IPS-18a (cell line): ENCODE measurements around the gene PIF1.

ENCODE experiments used
- H3K27ac ChIP-seq: one replicate; pipeline ENCODE4 v1.5.1; 2013; ENCODE audit warnings: low read length
- H3K27me3 ChIP-seq: one replicate; pipeline ENCODE4 v1.6.1; 2013; ENCODE audit warnings: mild to moderate bottlenecking, low read length; ENCODE audit not compliant: control insufficient read depth, insufficient read depth
- H3K36me3 ChIP-seq: one replicate; pipeline ENCODE4 v1.6.1; 2013; ENCODE audit warnings: low read depth, low read length; ENCODE audit not compliant: control insufficient read depth
- H3K4me1 ChIP-seq: one replicate; pipeline ENCODE4 v1.6.1; 2013; ENCODE audit warnings: low read depth, low read length; ENCODE audit not compliant: control insufficient read depth
- H3K4me3 ChIP-seq: one replicate; pipeline ENCODE4 v1.5.1; 2013; ENCODE audit warnings: low read length
- H3K9ac ChIP-seq: one replicate; pipeline ENCODE4 v1.6.1; 2013; ENCODE audit warnings: mild to moderate bottlenecking, low read length, moderate library complexity
- H3K9me3 ChIP-seq: one replicate; pipeline ENCODE4 v1.6.1; 2013; ENCODE audit warnings: low read depth, low read length; ENCODE audit not compliant: control insufficient read depth

PIF1 gene

DNA sequence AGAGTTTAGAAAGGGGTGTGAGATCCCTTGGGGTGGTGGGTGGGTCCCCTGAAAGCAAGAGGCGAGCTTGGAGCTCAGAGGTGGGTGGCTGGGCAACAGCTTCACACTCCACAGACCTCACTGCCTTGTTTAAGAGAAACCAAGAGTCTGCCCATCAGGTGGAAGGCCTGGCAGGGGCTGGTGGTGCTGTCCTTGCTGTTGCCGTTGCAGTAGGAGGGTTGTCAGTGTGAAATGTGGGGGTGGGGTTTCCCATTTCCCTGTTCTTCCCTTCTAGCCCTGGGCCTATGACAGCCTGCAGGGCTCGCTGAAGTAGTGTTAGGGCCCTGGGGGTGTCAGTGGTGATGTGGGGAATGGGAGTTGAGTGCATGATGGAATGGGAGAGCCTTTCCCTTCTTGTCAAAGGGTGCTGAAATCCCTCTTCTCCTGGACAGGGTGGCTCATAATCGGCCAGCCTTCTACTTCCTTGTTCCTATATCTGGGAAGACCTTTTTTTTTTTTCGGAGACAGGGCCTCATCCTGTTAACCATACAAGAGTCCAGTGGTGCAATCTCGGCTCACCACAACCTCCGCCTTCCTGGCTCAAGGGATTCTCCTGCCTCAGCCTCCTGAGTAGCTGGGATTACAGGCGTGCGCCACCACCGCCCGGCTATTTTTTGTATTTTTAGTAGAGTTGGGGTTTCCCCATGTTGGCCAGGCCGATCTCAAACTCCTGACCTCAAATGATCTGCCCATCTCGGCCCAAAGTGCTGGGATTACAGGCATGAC, 20.6 kb upstream of the PIF1 start:
- H3K27me3 ChIP-seq, result no peaks in the 10 kb centered on the region
- no peaks in the 10 kb centered on the region for H3K9me3 ChIP-seq
- peaks cover 20% of the 10 kb centered on the region for H3K4me1 ChIP-seq
- H3K9ac ChIP-seq, result no peak overlapping the region
- H3K4me3 ChIP-seq, result no peak overlapping the region
- H3K36me3 ChIP-seq, result peaks cover 13% of the 10 kb centered on the region
- no peak overlapping the region for H3K27ac ChIP-seq

DNA sequence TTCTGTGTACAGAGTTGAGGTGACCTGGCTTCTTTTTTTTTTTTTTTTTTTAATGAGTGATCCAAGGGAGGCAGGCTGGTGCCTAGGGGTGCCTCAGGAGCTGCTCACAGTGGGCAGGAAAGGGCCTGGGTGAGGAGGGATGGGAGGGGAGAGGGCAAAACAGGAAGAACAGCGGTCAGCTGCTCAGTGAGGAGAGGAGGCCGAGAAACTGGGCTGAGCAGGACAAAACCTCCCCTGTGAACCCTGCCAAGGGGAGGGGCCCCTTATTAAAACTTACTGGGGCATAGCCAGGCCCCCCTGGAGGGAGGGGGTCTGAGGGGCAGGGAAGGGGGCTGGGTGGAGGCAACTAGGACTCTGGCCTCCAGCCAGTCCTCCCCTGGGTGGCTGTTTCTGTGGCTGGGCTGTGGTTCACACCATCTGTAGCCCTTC, 19.8 kb upstream of the PIF1 start:
- Histone ChIP-seq H3K27me3 (no peaks in the 10 kb centered on the region), H3K4me3 (no peak overlapping the region), H3K4me1 (peaks cover 14% of the 10 kb centered on the region), H3K36me3 (peaks cover 7% of the 10 kb centered on the region), H3K9me3 (no peaks in the 10 kb centered on the region), H3K27ac (no peak overlapping the region), H3K9ac (no peak overlapping the region)

DNA sequence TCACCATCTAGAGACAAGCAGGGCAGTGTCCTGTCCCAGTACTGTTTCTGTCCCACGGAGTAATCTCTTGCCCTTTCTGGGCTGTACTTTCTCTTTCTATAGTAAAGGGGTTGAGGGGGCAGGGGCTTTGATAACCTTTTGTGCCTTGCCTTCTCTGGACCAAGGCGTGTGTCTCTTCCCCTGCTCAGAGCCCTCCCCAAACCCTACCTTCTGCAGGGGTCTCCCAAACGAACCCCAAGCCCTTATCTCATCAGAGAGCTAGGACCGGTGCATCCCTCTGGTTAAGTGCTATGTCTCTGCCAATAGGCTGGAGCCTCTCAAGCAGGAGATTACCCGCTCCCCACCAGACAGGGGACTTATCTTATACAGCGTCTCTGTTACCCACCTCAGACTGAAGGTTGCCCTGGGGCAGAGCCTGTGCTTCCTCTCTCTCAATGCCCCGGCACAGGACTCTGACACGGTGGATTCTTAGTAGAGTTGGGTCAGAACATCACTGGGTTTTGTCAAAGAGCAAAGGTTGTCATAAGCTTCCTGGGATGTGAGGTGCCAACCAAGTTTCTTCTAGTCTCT, 19.2 kb upstream of the PIF1 start:
- Histone ChIP-seq H3K9ac (no peak overlapping the region), H3K4me1 (peaks cover 14% of the 10 kb centered on the region), H3K4me3 (no peak overlapping the region), H3K27ac (no peak overlapping the region), H3K9me3 (no peaks in the 10 kb centered on the region), H3K36me3 (peaks cover 4% of the 10 kb centered on the region), H3K27me3 (no peaks in the 10 kb centered on the region)

DNA sequence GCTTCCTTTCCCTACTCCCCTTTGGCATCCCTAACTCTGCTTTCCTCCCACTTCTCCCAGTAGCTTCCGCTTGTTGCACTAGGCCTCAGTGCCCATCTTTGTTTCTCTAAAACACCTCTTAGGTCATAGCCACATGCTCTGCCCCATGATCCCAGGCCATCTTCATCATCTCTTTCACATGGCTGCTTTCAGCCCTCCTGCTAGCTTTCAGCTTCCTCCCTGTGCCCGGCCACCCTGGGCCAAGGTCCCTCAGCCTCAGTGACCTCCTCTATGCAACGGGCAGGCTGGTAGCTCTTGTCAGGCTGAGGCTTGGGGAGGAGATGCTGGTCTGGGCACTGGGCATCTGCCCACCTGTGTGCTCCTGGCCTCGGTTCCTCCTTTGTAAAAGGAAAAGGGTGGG, 18.5 kb upstream of the PIF1 start:
- H3K9me3 ChIP-seq, result no peaks in the 10 kb centered on the region
- H3K36me3 ChIP-seq, result peaks cover 4% of the 10 kb centered on the region
- H3K27ac ChIP-seq, result no peak overlapping the region
- H3K27me3 ChIP-seq, result no peaks in the 10 kb centered on the region
- no peak overlapping the region for H3K9ac ChIP-seq
- H3K4me1 ChIP-seq, result peaks cover 14% of the 10 kb centered on the region
- no peak overlapping the region for H3K4me3 ChIP-seq

DNA sequence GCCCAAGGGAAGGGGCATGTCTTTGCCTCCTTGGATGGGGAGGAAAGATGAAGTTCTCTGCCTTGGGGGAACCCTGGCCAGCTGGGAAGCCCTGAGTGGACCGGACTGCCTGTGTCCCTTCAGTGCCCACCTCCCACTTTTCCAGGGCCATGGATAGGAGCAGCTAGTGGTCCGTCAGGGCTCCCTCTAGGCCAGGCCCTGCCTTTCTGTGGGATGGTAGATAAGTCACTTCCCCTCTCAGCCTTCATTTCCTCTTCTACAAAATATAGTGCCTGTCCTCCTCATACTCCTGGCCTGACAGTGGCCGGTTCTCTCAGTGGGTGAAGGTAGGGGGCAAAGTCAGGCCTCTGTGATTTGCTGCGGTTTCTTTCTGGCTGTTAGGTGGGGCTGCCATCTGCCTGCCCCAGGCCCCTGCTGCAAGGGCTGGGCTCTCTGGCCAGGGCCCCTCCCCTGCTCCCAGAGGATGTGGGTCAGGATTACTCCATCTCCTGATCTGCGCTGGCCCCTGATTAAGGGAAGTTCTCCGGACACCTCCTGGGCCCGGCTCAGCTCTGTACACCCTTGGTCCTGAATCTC, 17.6 kb upstream of the PIF1 start:
- no peaks in the 10 kb centered on the region for H3K27me3 ChIP-seq
- peaks cover 14% of the 10 kb centered on the region for H3K4me1 ChIP-seq
- peak overlapping the region; percentile 88 for H3K4me3 ChIP-seq
- H3K9ac ChIP-seq, result no peak overlapping the region
- no peak overlapping the region for H3K27ac ChIP-seq
- H3K36me3 ChIP-seq, result no peaks in the 10 kb centered on the region
- H3K9me3 ChIP-seq, result no peaks in the 10 kb centered on the region

DNA sequence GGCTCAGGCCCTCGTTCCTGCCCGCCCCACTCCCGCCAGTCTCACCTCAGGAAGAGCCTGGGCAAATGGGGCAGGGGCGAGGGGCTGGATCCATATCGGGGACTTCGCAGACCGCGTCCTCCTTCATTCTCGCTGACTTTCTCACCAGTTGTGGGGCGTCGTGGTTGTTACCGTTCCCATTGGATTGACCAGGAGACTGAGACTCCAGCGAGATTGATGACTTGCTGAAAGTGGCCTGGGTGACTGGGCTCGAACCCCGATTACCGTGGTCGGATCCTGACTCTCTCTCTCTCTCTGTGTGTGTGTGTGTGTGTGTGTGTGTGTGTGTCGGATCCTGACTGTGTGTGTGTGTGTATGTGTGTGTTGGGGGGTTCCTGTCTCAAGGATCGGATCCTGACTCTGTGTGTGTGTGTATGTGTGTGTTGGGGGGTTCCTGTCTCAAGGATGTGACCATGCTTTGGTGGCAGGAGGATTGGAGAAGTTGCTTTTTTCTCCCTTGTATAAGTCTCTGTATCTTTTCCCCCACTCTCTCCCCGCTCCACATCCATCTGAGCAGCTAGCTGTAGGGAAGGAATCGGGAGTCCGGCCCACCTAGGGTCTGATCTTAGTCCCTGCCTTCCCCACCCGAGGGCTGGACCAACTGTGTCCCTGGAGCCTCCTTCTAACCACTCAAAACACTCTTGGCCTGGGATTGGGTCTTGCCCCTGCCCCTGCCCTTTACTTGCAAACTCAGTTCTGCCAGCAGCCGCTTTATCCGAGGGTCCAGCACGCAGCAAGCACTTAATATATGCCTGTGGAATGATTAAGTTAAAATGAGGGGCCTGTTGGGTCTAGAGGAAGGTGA, 16.9 kb upstream of the PIF1 start:
- peaks cover 14% of the 10 kb centered on the region for H3K4me1 ChIP-seq
- peak overlapping the region; percentile 66 for H3K9ac ChIP-seq
- H3K4me3 ChIP-seq, result peak overlapping the region; percentile 88
- H3K9me3 ChIP-seq, result no peaks in the 10 kb centered on the region
- H3K36me3 ChIP-seq, result no peaks in the 10 kb centered on the region
- no peak overlapping the region for H3K27ac ChIP-seq
- H3K27me3 ChIP-seq, result no peaks in the 10 kb centered on the region

DNA sequence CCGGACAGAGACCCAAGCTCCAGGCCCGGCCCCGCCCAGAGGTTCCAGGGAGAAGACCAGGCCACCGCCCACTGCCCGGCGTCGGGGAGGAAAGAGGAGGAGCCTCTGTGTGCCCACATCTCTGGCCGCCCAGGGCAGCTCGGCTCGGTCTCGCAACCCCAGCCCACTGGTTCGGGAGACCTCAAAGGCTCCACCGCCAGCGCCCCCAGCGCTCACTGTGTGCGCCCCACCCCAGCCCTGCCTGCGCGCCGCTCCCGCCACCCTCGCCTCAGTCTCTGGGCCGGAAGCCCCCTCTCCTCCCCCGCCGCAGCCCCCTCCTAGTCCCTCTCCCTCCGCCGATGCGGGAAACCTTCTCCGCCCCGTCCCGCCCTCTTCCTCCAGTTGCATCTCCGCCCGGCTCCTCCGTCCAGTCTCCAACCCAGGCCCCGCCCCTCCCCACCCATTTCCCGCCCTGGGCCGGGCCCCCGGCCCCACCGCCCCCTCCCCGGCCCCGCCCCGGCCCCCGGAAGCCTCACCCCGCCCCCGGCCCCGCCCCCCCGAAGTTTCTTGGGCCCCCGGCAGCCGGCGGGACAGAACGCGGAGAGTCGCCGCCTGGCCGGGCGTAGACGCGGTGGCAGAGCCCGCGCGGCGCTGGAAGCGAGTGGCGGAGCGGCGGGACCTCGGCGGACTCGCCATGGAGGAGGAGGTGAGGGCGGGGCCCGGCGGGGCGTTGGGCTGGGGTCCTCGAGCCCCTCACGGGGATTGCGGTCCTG, 16.1 kb upstream of the PIF1 start, which contains the start of gene PLEKHO2:
Gene PLEKHO2, plus strand, starts transcription at position 572 of the 752 bp plus-strand sequence. Its CDS starts 102 bp downstream, at position 674.
- Histone ChIP-seq H3K27ac (no peak within 1 kb of the TSS), H3K9ac (peak within 1 kb of the TSS; percentile 66), H3K27me3 (no peaks in the 10 kb centered on the region)

DNA sequence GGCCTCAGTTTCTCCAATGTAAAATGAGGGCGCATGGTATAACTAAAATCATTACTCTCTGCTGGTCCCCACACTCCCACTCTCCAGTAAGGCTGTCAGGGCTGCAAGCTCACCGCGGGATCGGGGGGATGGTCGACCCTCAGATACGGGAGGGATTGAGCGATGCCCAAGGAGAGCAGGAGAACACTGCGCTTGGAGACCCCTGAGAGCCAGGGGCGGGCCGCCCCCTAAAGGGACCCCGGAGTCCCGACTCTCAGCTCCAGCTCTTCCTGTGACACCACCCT, 15.6 kb upstream of the PIF1 start:
- H3K27me3 ChIP-seq, result no peaks in the 10 kb centered on the region
- H3K4me3 ChIP-seq, result peak overlapping the region; percentile 73
- H3K27ac ChIP-seq, result no peak overlapping the region
- peak overlapping the region; percentile 42 for H3K9ac ChIP-seq
- H3K36me3 ChIP-seq, result no peaks in the 10 kb centered on the region
- H3K9me3 ChIP-seq, result no peaks in the 10 kb centered on the region
- H3K4me1 ChIP-seq, result peaks cover 18% of the 10 kb centered on the region

More for the DNA sequence above, 16.1 kb upstream of the PIF1 start, which contains the start of gene PLEKHO2:
- Histone ChIP-seq H3K9me3 (no peaks in the 10 kb centered on the region), H3K4me3 (peak within 1 kb of the TSS; percentile 88), H3K36me3 (no peaks in the 10 kb centered on the region), H3K4me1 (peaks cover 14% of the 10 kb centered on the region)

DNA sequence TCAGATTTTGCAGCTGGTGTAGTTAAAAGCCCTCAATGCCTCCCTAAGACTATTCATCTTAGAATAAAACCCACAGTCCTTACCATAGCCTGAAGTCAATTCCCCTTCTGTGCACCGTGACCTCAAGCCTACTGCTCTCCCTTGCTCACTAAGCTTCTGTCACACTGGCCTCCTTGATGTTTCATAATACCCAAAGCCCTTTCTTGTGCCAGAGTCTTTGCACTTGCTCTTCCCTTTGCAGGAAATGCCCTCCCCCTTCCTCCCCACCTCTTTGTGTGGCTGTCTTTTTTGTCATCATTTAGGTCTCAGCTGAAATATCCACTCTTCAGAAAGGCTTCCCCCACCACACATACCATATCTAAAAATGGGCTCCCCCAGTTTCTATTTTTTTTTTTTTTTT, 12.1 kb upstream of the PIF1 start:
- H3K27ac ChIP-seq, result no peak overlapping the region
- H3K4me3 ChIP-seq, result no peak overlapping the region
- H3K36me3 ChIP-seq, result no peaks in the 10 kb centered on the region
- H3K4me1 ChIP-seq, result peaks cover 6% of the 10 kb centered on the region
- H3K27me3 ChIP-seq, result no peaks in the 10 kb centered on the region
- no peaks in the 10 kb centered on the region for H3K9me3 ChIP-seq
- H3K9ac ChIP-seq, result no peak overlapping the region

DNA sequence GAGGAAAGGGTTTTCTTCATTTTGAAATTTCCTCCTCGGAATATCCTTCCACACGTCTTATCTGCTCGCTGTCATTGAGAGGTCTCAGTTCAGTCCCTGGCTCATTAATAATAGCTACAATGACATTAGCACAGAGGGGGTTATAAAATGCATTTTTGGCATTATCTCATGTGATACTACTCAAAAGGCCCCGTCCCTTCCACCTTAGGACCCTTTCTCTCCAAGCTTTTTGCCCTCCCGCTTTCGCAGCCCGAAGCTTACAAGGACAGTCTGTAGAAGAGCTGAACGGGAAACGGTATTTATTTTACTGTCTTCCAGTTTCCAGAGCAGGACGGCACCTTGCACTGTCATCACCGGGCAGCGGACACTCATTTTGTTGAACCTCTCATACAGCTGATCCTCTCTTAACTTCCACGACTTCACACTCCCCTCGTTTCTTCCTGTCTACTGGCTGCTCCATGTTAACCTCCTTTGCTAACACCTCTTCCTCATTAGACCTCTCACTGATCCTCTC, 10.6 kb upstream of the PIF1 start:
- Histone ChIP-seq H3K36me3 (no peaks in the 10 kb centered on the region), H3K27me3 (no peaks in the 10 kb centered on the region), H3K27ac (no peak overlapping the region), H3K4me1 (peaks cover 6% of the 10 kb centered on the region), H3K9me3 (no peaks in the 10 kb centered on the region), H3K9ac (no peak overlapping the region), H3K4me3 (peak overlapping the region; percentile 26)

DNA sequence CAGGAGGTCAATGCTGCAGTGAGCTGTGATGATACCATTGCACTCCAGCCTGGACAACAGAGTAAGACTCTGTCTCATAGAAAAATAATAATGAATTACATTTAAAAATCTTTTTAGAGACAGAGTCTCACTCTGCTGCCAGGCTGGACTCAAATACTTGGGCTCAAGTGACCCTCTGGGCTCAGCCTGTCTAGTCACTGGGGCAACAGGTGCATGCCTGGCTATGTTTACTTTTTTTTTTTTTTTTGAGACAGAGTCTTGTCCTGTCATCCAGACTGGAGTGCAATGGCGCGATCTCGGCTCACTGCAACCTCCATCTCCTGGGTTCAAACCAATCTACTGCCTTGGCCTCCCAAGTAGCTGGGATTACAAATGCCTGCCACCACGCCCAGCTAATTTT, 8.2 kb upstream of the PIF1 start:
- Histone ChIP-seq H3K9me3 (no peaks in the 10 kb centered on the region), H3K4me3 (no peak overlapping the region), H3K27ac (no peak overlapping the region), H3K9ac (no peak overlapping the region), H3K36me3 (no peaks in the 10 kb centered on the region), H3K4me1 (peaks cover 6% of the 10 kb centered on the region), H3K27me3 (no peaks in the 10 kb centered on the region)
